HL-60 (cell line): ENCODE results near the gene TRAF3IP3.

Experiments used
- DNase-seq, 2 experiments: peaks; one replicate each; pipeline ENCODE4 v3.0.0-alpha.2; 2010 to 2020; ENCODE audit warnings: low read depth in 1 of 2, low spot score in 1 of 2
- H3K27ac ChIP-seq: fragments of 250-450 bp; sonication (Bioruptor Pico); replicated peaks from 2 replicates; pipeline ENCODE4 v1.5.1; 2020; ENCODE audit warnings: mild to moderate bottlenecking, moderate library complexity
- H3K27me3 ChIP-seq: fragments of 250-450 bp; sonication (Bioruptor Pico); 2 replicates; pipeline ENCODE4 v1.5.1; 2021; ENCODE audit warnings: mild to moderate bottlenecking, moderate library complexity; ENCODE audit not compliant: insufficient read depth, poor library complexity, severe bottlenecking
- H3K4me3 ChIP-seq: replicated peaks from 2 replicates; pipeline ENCODE4 v1.5.1; 2011; ENCODE audit warnings: mild to moderate bottlenecking, control low read depth, low read length; ENCODE audit not compliant: insufficient read depth
- GABPA ChIP-seq: IDR thresholded peaks from 2 replicates; pipeline ENCODE4 v1.6.1; 2012; ENCODE audit warnings: low read depth
- POLR2AphosphoS5 ChIP-seq: IDR thresholded peaks from 2 replicates; pipeline ENCODE4 v1.6.1; 2012; ENCODE audit warnings: low read depth
- REST ChIP-seq: IDR thresholded peaks from 2 replicates; pipeline ENCODE4 v1.6.1; 2012; ENCODE audit warnings: low read depth; ENCODE audit not compliant: insufficient replicate concordance
- SPI1 ChIP-seq: IDR thresholded peaks from 2 replicates; pipeline ENCODE4 v1.6.1; 2012; ENCODE audit warnings: low read depth, mild to moderate bottlenecking, borderline replicate concordance
- TF ChIP-seq, protein P1 (sequence below): IDR thresholded peaks from one replicate; pipeline ENCODE4 v1.5.1; 2011; ENCODE audit warnings: low read length, control low read depth, inconsistent platforms; ENCODE audit not compliant: insufficient read depth

TRAF3IP3 gene

GRCh38 chr1:209807509-209807908, 51.7 kb downstream of the TRAF3IP3 start:
- Histone ChIP-seq H3K4me3 (no peak overlapping the region), H3K27me3 (no peaks in the 10 kb centered on the region), H3K27ac (no peak overlapping the region)
- TF ChIP-seq, protein P1, sequence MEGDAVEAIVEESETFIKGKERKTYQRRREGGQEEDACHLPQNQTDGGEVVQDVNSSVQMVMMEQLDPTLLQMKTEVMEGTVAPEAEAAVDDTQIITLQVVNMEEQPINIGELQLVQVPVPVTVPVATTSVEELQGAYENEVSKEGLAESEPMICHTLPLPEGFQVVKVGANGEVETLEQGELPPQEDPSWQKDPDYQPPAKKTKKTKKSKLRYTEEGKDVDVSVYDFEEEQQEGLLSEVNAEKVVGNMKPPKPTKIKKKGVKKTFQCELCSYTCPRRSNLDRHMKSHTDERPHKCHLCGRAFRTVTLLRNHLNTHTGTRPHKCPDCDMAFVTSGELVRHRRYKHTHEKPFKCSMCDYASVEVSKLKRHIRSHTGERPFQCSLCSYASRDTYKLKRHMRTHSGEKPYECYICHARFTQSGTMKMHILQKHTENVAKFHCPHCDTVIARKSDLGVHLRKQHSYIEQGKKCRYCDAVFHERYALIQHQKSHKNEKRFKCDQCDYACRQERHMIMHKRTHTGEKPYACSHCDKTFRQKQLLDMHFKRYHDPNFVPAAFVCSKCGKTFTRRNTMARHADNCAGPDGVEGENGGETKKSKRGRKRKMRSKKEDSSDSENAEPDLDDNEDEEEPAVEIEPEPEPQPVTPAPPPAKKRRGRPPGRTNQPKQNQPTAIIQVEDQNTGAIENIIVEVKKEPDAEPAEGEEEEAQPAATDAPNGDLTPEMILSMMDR = no peak
- no peak for TF ChIP-seq POLR2AphosphoS5
- TF ChIP-seq REST = no peak
- TF ChIP-seq SPI1 = no peak
- no peak for TF ChIP-seq GABPA
- no peak for DNase-seq

DNA sequence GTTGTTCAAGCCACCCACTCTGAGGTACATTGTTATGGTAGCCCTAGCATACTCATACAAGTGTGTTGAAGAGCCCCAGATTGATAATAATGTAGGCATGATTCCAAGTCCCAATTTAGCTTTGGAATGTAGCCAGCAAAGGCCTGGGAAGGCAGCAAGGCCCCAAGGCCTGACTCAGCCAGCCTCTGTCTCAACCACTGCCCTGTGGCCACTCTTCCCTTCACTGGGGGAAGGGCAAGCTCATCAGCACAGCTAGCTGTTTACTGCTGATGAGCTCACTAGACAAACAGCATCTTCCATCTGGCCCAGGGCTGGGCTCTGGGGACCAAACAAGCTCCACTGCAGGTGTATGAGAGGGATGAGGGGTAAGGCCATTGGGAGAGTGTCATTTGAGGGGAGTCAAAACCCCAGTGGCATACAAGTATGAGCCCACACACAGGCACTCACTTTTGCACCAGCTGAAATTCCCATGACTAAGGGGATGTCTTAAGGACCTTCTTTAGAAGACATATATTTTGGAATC, 52.3 kb downstream of the TRAF3IP3 start:
- DNase-seq = peak in 1 of 2 experiments; percentile 3
- Histone ChIP-seq H3K27me3 (no peaks in the 10 kb centered on the region), H3K4me3 (no peak overlapping the region), H3K27ac (no peak overlapping the region)
- no peak for TF ChIP-seq POLR2AphosphoS5
- TF ChIP-seq REST = no peak
- no peak for TF ChIP-seq SPI1
- TF ChIP-seq GABPA = no peak
- TF ChIP-seq, protein P1 = no peak

GRCh38 chr1:209809611-209810010, 53.8 kb downstream of the TRAF3IP3 start:
- TF ChIP-seq REST (no peak), GABPA (no peak), POLR2AphosphoS5 (no peak), SPI1 (no peak)
- TF ChIP-seq, protein P1 = no peak
- Histone ChIP-seq H3K4me3 (no peak overlapping the region), H3K27me3 (no peaks in the 10 kb centered on the region), H3K27ac (no peak overlapping the region)
- no peak for DNase-seq
